ENCODE measurements around the gene PPP1R13B. TPM values are rescaled to one million over a fixed set of nuclear protein-coding genes. Genes with fewer than 3 reads are reported as not detected.
A peak's percentile ranks its signal among the peaks of the same experiment; 100 is the strongest.
"Not testable (repeated sequence)": the region's sequence is repeated elsewhere in the genome, so short reads cannot be mapped to it uniquely, and the experiment has no call there.

Gene PPP1R13B
- total and polyA plus RNA-seq, 12 donors: 21.6 to 124 (median 75.5) TPM

GRCh38 chr14:103803661-103804060 is 43.7 kb downstream of the PPP1R13B start:
- TF ChIP-seq CTCF (IDR thresholded peaks at IDR 0.05): no peak
- peaks cover 6 to 80% (median 62%) of the 10 kb centered on the region in 9 donors for H3K4me1 ChIP-seq
- H3K27ac ChIP-seq: peak overlapping the region in 1 of 10 donors; percentile 41
- H3K27me3 ChIP-seq: no peaks in the 10 kb centered on the region
- peak in 1 of 8 donors; percentile 34 for ATAC-seq
- H3K36me3 ChIP-seq: no peaks in the 10 kb centered on the region
- no peak overlapping the region for H3K4me3 ChIP-seq
- intact Hi-C loops (cut with DNase I): loop anchor here in 2 of 10 donors (10.0 kb wide), 2 partner anchors 171 to 181 kb away; no protein-coding TSS in a partner anchor
- no peak for DNase-seq
- H3K9me3 ChIP-seq: no peaks in the 10 kb centered on the region

GRCh38 chr14:103802356-103802755 is 45.0 kb downstream of the PPP1R13B start:
- DNase-seq: no peak
- intact Hi-C loops (cut with DNase I): loop anchor here in 2 of 10 donors (10.0 kb wide), 2 partner anchors 172 to 182 kb away; no protein-coding TSS in a partner anchor
- H3K9me3 ChIP-seq: no peaks in the 10 kb centered on the region
- no peak for TF ChIP-seq CTCF (IDR thresholded peaks at IDR 0.05)
- peaks cover 6 to 71% (median 55%) of the 10 kb centered on the region in 9 donors for H3K4me1 ChIP-seq
- no peaks in the 10 kb centered on the region for H3K36me3 ChIP-seq
- WGBS, 2 donors: 77 to 82% methylated on average over 8 of the region's 8 CpGs
- ATAC-seq: peak in 1 of 8 donors; percentile 26
- H3K27me3 ChIP-seq: no peaks in the 10 kb centered on the region
- no peak overlapping the region for H3K4me3 ChIP-seq
- H3K27ac ChIP-seq: no peak overlapping the region

GRCh38 chr14:103801459-103801858 is 45.9 kb downstream of the PPP1R13B start:
- Histone ChIP-seq H3K27me3 (no peaks in the 10 kb centered on the region), H3K27ac (peak overlapping the region in 1 of 10 donors; percentile 28), H3K4me3 (no peak overlapping the region), H3K4me1 (peaks cover 4 to 67% (median 47%) of the 10 kb centered on the region in 9 donors), H3K36me3 (peaks cover 0 to 8% (median under 1%) of the 10 kb centered on the region in 9 donors), H3K9me3 (no peaks in the 10 kb centered on the region)
- no peak for DNase-seq
- peak in 3 of 8 donors; percentile 48 to 92 (median 70) for ATAC-seq
- intact Hi-C loops (cut with DNase I): loop anchor here in 2 of 10 donors (10.0 kb wide), 2 partner anchors 173 to 183 kb away; no protein-coding TSS in a partner anchor
- 56 to 65% methylated on average over 4 of the region's 4 CpGs for WGBS, 2 donors
- no peak for TF ChIP-seq CTCF (IDR thresholded peaks at IDR 0.05)

- H3K4me3 ChIP-seq; H3K27ac ChIP-seq; H3K9me3 ChIP-seq; H3K27me3 ChIP-seq; ATAC-seq; DNase-seq; intact Hi-C loops (cut with DNase I); H3K4me1 ChIP-seq: not testable (repeated sequence)
- peaks cover 0 to 81% (median 16%) of the 10 kb centered on the region in 9 donors for H3K36me3 ChIP-seq
These were observed 54.2 kb downstream of the PPP1R13B start for GRCh38 chr14:103793192-103793591.

GRCh38 chr14:103788086-103788485 is 59.3 kb downstream of the PPP1R13B start:
- no peaks in the 10 kb centered on the region for H3K9me3 ChIP-seq
- WGBS, 2 donors: 72 to 97% methylated on average over 1 of the region's 1 CpG
- H3K36me3 ChIP-seq: peaks cover 0 to 81% (median 12%) of the 10 kb centered on the region in 9 donors
- no peak for DNase-seq
- H3K27me3 ChIP-seq: no peaks in the 10 kb centered on the region
- intact Hi-C loops (cut with DNase I): no loop called here
- ATAC-seq: no peak
- H3K4me1 ChIP-seq: no peaks in the 10 kb centered on the region
- H3K27ac ChIP-seq: no peak overlapping the region
- TF ChIP-seq CTCF (IDR thresholded peaks at IDR 0.05): no peak
- H3K4me3 ChIP-seq: no peak overlapping the region
